Measurements from ENCODE around the gene LY6G6F.

The LY6G6F gene, protein sequence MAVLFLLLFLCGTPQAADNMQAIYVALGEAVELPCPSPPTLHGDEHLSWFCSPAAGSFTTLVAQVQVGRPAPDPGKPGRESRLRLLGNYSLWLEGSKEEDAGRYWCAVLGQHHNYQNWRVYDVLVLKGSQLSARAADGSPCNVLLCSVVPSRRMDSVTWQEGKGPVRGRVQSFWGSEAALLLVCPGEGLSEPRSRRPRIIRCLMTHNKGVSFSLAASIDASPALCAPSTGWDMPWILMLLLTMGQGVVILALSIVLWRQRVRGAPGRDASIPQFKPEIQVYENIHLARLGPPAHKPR

DNA sequence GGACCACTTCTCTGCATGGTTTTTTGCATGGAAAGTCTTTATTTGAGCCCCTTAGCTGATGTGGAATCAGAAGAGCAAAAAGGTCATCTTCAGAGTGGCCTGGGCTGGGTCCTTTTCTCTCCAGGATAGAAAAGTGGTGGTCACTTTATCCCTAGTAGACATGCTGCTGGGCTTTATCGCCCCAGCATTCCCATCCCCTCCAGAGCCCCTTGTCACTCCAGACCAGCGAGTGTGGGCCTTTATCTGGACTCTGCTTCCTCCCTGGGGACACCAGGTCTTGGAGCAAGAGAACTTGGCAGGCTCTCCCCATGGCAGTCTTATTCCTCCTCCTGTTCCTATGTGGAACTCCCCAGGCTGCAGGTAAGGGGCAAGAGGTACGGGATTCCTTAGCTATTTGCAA, at the start of gene LY6G6F:
Gene LY6G6F (plus strand): TSS at position 268 of the 400 bp plus-strand sequence. CDS start 41 bp downstream, at position 309.
- no peak for DNase-seq

GRCh38 chr6:31657406-31658157, 49.1 kb upstream of the LY6G6F start:
- no peak for DNase-seq

- no peak for DNase-seq
Observed at GRCh38 chr6:31658158-31658688, 48.4 kb upstream of the LY6G6F start.

GRCh38 chr6:31658983-31659648, 47.5 kb upstream of the LY6G6F start:
- DNase-seq, result no peak

GRCh38 chr6:31659649-31660380, 46.9 kb upstream of the LY6G6F start:
- no peak for DNase-seq

GRCh38 chr6:31660381-31661261, 46.0 kb upstream of the LY6G6F start, which contains the start of gene C6orf47:
Gene C6orf47, minus strand, starts transcription at chr6:31660778. Its CDS starts 831 bp downstream, at chr6:31659947.
- DNase-seq, result peak; percentile 88

DNA sequence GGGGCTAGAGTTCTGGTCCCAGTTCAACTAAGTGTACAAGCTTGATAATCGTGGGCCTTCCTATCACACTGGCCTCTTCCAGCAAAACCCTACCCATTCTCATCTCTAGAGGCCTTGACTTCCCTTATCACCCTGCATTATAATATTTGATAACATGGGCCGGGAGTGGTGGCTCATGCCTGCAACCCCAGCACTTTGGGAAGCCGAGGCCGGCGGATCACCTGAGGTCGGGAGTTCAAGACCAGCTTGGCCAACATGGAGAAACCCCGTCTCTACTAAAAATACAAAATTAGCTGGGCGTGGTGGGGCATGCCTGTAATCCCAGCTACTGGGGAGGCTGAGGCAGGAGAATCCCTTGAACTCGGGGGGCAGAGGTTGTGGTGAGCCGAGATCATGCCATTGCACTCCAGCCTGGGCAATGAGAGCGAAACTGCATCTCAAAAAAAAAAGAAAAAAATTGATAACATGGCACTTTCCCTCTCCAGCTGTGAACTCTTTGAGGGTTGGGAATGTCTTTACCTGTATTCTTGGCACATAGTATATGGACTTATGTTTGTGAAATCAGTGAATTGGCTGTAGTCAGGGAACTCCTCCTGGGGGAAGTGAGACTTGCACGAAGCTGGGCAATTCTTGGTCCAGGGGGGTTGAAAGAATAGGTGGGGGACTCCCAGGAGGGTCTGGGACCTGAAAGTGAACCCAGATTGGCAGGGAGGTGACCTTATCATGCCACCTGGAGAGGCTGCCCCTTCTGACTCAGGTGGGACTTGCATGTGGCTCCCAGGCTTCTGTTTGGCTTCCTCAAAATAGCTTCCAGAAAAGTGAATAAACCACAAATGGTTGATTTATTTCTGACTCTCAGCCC, 45.2 kb upstream of the LY6G6F start:
- no peak for DNase-seq

GRCh38 chr6:31662124-31662723, 44.4 kb upstream of the LY6G6F start:
- no peak for DNase-seq

GRCh38 chr6:31663126-31663960, 43.3 kb upstream of the LY6G6F start:
- DNase-seq, result no peak

- DNase-seq, result peak; percentile 77
Observed at GRCh38 chr6:31663961-31664789, 42.5 kb upstream of the LY6G6F start.

- DNase-seq, result peak; percentile 89
Observed at GRCh38 chr6:31664790-31665500, 41.7 kb upstream of the LY6G6F start, which contains the start of gene GPANK1. Gene GPANK1, minus strand, starts transcription at chr6:31664997. Its CDS starts 519 bp downstream, at chr6:31664478.

DNA sequence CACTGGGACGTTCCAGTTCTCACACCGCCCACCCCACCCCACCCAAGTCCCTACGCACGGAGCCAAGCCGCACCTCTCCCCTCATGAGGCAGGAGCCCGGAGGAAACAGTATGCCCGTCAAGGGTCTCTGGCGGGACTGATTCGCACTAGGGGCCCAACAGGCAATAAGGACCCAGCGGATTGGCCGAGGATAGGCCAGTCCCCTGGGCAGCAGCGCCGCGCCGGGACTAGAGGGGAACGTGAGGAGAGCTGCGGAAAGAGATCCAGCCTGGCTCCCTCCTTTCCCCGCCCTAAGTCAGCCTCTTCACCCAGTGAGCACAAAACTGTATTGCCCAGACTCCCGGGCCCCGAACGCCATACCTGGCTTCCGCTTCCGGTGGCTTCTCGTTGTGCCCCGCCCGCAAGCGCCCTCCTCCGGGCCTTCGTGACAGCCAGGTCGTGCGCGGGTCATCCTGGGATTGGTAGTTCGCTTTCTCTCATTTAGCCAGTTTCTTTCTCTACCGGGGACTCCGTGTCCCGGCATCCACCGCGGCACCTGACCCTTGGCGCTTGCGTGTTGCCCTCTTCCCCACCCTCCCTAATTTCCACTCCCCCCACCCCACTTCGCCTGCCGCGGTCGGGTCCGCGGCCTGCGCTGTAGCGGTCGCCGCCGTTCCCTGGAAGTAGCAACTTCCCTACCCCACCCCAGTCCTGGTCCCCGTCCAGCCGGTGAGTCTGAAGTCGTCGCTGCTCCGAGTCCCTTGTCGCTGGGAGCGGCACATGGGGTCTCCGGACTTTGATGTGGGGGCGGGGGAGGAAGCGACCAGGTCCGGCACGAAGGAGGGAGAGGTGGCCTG, 40.9 kb upstream of the LY6G6F start, which contains the start of gene CSNK2B:
Gene CSNK2B (plus strand): TSS at position 580 of the 836 bp plus-strand sequence. CDS start 752 bp downstream, outside the sequence.
- DNase-seq, result peak; percentile 99

- no peak for DNase-seq
Observed at GRCh38 chr6:31666337-31666965, 40.2 kb upstream of the LY6G6F start.

DNA sequence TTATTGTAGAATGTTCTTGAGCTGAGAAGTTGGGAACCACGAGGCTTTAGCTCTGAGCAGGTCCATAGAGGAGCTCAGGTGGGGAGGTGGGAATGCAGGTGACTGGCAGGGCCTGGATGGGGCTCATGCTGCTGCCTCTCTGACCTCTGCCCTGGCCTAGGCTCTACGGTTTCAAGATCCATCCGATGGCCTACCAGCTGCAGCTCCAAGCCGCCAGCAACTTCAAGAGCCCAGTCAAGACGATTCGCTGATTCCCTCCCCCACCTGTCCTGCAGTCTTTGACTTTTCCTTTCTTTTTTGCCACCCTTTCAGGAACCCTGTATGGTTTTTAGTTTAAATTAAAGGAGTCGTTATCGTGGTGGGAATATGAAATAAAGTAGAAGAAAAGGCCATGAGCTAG, 37.0 kb upstream of the LY6G6F start, which contains the start of gene LY6G5B:
Gene LY6G5B (plus strand): TSS at position 301 of the 400 bp plus-strand sequence. CDS start 975 bp downstream, outside the sequence.
- no peak for DNase-seq

DNA sequence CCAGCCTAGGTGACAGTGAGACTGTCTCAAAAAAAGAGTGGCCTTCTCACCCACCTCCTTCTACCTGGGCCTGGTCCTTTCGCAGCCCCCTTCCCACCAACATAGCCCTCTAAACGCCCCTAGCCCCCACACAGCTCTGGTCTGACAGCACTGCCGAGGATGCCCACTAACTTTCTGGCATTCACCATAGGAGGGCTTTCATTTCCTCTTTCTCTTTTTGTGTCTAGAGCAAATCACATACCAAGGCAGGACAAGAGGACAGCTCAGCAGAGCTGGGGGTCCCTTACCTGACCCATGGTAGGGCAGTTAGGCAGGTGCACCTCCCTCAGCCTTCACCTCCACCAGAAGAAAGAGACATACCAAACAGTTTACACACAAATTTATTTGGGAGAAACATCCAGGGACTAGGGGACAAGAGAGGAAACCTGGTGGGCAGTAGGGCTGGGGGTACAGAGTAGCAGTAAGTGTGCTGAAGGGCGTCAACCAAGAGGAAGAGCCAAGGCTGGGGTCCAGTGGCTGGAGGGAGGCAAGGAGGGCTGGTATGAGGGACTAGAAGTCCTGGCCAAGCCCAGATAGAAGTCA, 30.3 kb upstream of the LY6G6F start:
- no peak for DNase-seq
